GM12878 (cell line): ENCODE data around the gene ABI3. TPM values are rescaled to one million over a fixed set of nuclear protein-coding genes. Genes with fewer than 3 reads are reported as not detected.

ENCODE experiments used
- ATAC-seq: fragments of 200-7000 bp; cut with Tn5 transposase; 3 replicates; pipeline ENCODE4 v1.9.1; 2020; ENCODE audit warnings: mild to moderate bottlenecking, moderate library complexity
- BruUV-seq: library from RNA; stranded (reverse); fragments of 400-500 nt; replicated peaks from 2 replicates; lab custom pipeline; 2021; lab: Mats Ljungman, UMichigan
- CTCF ChIA-PET: fragments of 300-600 bp; sonication (Branson Sonifier 250); formaldehyde crosslinking; extraction: SDS; loops from one replicate; lab custom pipeline; 2021; ENCODE audit warnings: inconsistent platforms; lab: Yijun Ruan, JAX
- POLR2A ChIA-PET: fragments of 350-600 bp; formaldehyde crosslinking; extraction: SDS; loops from one replicate; lab custom pipeline; 2021; ENCODE audit warnings: inconsistent platforms; lab: Charles Lee
- RAD21 ChIA-PET: fragments of 300-600 bp; sonication (Branson Sonifier 250); formaldehyde crosslinking; loops from one replicate; lab custom pipeline; 2023; ENCODE audit warnings: antibody characterized with exemption; ENCODE audit not compliant: unreplicated experiment; lab: Charles Lee
- SMC1A ChIA-PET: fragments of 300-600 bp; sonication (Branson Sonifier 250); formaldehyde crosslinking; loops from one replicate; lab custom pipeline; 2023; ENCODE audit not compliant: unreplicated experiment, uncharacterized antibody; lab: Charles Lee
- DNase-seq: peaks from one replicate; pipeline ENCODE4 v3.0.0-alpha.2; 2011; ENCODE audit warnings: low read depth, low spot score
- FAIRE-seq: peaks from 3 replicates; lab custom pipeline; 2011; peaks lifted over from hg19 to GRCh38; lab: Jason Lieb, UNC
- H2AFZ ChIP-seq: 2 replicates; pipeline ENCODE4 v1.6.0; 2011; ENCODE audit warnings: low read depth, low read length, control low read depth; ENCODE audit not compliant: control insufficient read depth
- H3K27ac ChIP-seq: 2 replicates; pipeline ENCODE4 v1.5.1; 2011; ENCODE audit warnings: control low read depth; ENCODE audit not compliant: control insufficient read depth, insufficient read depth
- H3K27me3 ChIP-seq, 2 experiments: replicated peaks in 1 of 2; 2 replicates each; pipeline versions ENCODE4 v1.6.0 to v1.6.1; 2011; ENCODE audit warnings: low read length in 1 of 2; ENCODE audit not compliant: control insufficient read depth in 2 of 2, insufficient read depth in 2 of 2
- H3K36me3 ChIP-seq, 2 experiments: 2 replicates each; pipeline ENCODE4 v1.5.1; 2011; ENCODE audit warnings: low read length in 1 of 2; ENCODE audit not compliant: control insufficient read depth in 2 of 2, insufficient read depth in 2 of 2
- H3K4me1 ChIP-seq: 2 replicates; pipeline ENCODE4 v1.6.1; 2011; ENCODE audit warnings: mild to moderate bottlenecking, low read length, moderate library complexity, mixed read lengths; ENCODE audit not compliant: control insufficient read depth, insufficient read depth
- H3K4me2 ChIP-seq: 2 replicates; pipeline ENCODE4 v1.6.0; 2011; ENCODE audit warnings: control low read depth; ENCODE audit not compliant: control insufficient read depth, insufficient read depth
- H3K4me3 ChIP-seq: fragments of 200-600 bp; sonication (generic); 2 replicates; pipeline ENCODE4 v1.5.1; 2016
- H3K79me2 ChIP-seq: 2 replicates; pipeline ENCODE4 v1.6.0; 2011; ENCODE audit warnings: low read length; ENCODE audit not compliant: control insufficient read depth, insufficient read depth
- H3K9ac ChIP-seq: 2 replicates; pipeline ENCODE4 v1.8.0; 2011; ENCODE audit warnings: low read length, control low read depth, mixed read lengths; ENCODE audit not compliant: control insufficient read depth, insufficient read depth
- H3K9me3 ChIP-seq: replicated peaks from 3 replicates; pipeline ENCODE4 v1.5.1; 2011; ENCODE audit warnings: mild to moderate bottlenecking, low read length; ENCODE audit not compliant: control insufficient read depth, insufficient read depth
- H4K20me1 ChIP-seq: 2 replicates; pipeline ENCODE4 v1.6.0; 2011; ENCODE audit not compliant: control insufficient read depth, insufficient read depth
- BACH1 ChIP-seq: fragments of 450-650 bp; IDR thresholded peaks from 2 replicates; pipeline ENCODE4 v1.6.1; 2017; ENCODE audit warnings: mild to moderate bottlenecking, borderline replicate concordance
- CUX1 ChIP-seq: IDR thresholded peaks from 2 replicates; pipeline ENCODE4 v1.6.1; 2012; ENCODE audit warnings: improper control_type of control experiment, low read depth, low read length; ENCODE audit not compliant: insufficient replicate concordance
- EP300 ChIP-seq, 2 experiments: fragments of 150-350 bp in 1 of 2; IDR thresholded peaks; 2 replicates each; pipeline ENCODE4 v1.6.1; 2011 to 2012; ENCODE audit warnings: low read depth in 2 of 2, low read length in 2 of 2, borderline replicate concordance in 1 of 2, improper control_type of control experiment in 1 of 2, inconsistent platforms in 1 of 2; ENCODE audit not compliant: control insufficient read depth in 1 of 2
- MYB ChIP-seq: fragments of 150-350 bp; IDR thresholded peaks from 2 replicates; pipeline ENCODE4 v1.6.1; 2014; ENCODE audit warnings: mild to moderate bottlenecking, low read depth, low read length, borderline replicate concordance
- PAX5 ChIP-seq: IDR thresholded peaks from 2 replicates; pipeline ENCODE4 v1.6.1; 2011; ENCODE audit warnings: low read depth, low read length, borderline replicate concordance
- PML ChIP-seq: IDR thresholded peaks from 2 replicates; pipeline ENCODE4 v1.6.1; 2012; ENCODE audit warnings: low read length, inconsistent platforms
- SIX5 ChIP-seq: IDR thresholded peaks from 2 replicates; pipeline ENCODE4 v1.6.1; 2011; ENCODE audit warnings: mild to moderate bottlenecking, low read depth, low read length, moderate library complexity; ENCODE audit not compliant: severe bottlenecking
- STAT1 ChIP-seq: fragments of 450-650 bp; conservative IDR thresholded peaks from 2 replicates; pipeline ENCODE4 v1.6.1; 2014; ENCODE audit warnings: antibody characterized with exemption, mild to moderate bottlenecking
- USF1 ChIP-seq: IDR thresholded peaks from 2 replicates; pipeline ENCODE4 v1.6.1; 2011; ENCODE audit warnings: borderline replicate concordance, low read depth, mild to moderate bottlenecking, moderate library complexity, mixed read lengths, low read length; ENCODE audit not compliant: insufficient read depth; ENCODE audit errors: extremely low read length
- ZNF592 ChIP-seq: fragments of 450-650 bp; IDR thresholded peaks from 2 replicates; pipeline ENCODE4 v1.6.1; 2017; ENCODE audit warnings: mild to moderate bottlenecking, moderate library complexity
- WGBS: methylation state at CpG from one replicate; pipeline ENCODE4 v1.1.6; 2016; ENCODE audit warnings: low lambda C conversion rate; ENCODE audit not compliant: insufficient replicate concordance, insufficient coverage; ENCODE audit errors: missing lambda C conversion rate; 5-methylcytosine and 5-hydroxymethylcytosine counted together
- in situ Hi-C: fragments of 300-500 bp; cut with MboI; formaldehyde crosslinking; loops from 9 replicates; pipeline ENCODE4 v1.14.3; 2018; ENCODE audit warnings: mixed read lengths
- intact Hi-C: fragments of 100-400 bp; cut with micrococcal nuclease; formaldehyde crosslinking; loops from one replicate; pipeline ENCODE4 v1.14.2; 2022; ENCODE audit not compliant: unreplicated experiment
- polyA plus RNA-seq, 11 experiments: library from polyadenylated mRNA; depleted of rRNA in 4 of 11; unstranded in 6 of 11; stranded (reverse) in 5 of 11; fragments of >200 nt; fragmentation: Nextera tagmentation in 4 of 11; fragmentation: Illumina TruSeq in 1 of 11; extraction: Ambion mirVana in 4 of 11; extraction: Trizol in 1 of 11; gene quantifications; 1 replicate in 1 of 11; 2 replicates in 10 of 11; pipeline versions ENCODE4 v1.2.1 to v1.2.3, GENCODE V29; 2011 to 2016; ENCODE audit warnings: inconsistent platforms in 2 of 11, missing spikeins in 2 of 11, low read depth in 1 of 11
- total RNA-seq, 4 experiments: library from RNA; depleted of rRNA in 3 of 4; stranded (reverse); fragments of >200 nt in 3 of 4; fragmentation: Illumina TruSeq in 1 of 4; extraction: Trizol in 1 of 4; gene quantifications; 2 replicates each; pipeline versions ENCODE4 v1.2.1 to v1.2.3, GENCODE V29; 2013 to 2021

Gene ABI3
- total and polyA plus RNA-seq, 10 of the 15 experiments (the other 5 are each of a cell fraction or from before 2014, with no cell fraction given): 13.4 to 109 (median 51.1) TPM

- no peaks in the 10 kb centered on the region; the same call in none of the 2 replicates for H3K79me2 ChIP-seq
- BruUV-seq: no TSS peak
- in situ Hi-C loops: loop anchor here (10.0 kb wide), 1 partner anchor 48 kb away; no protein-coding TSS in a partner anchor
- ChIA-PET CTCF (interaction anchor here (0.8 to 2.8 kb wide), 11 partner anchors 8 to 70 kb away, joined by 3 to 22 read pairs (median 8); partner anchors contain the start of genes ABI3 and GNGT2), RAD21 (interaction anchor here (1.1 to 2.3 kb wide), 3 partner anchors 29 to 40 kb away, joined by 3 to 13 read pairs (median 6); no protein-coding TSS in a partner anchor), POLR2A (interaction anchor here (1.7 kb wide), 1 partner anchor 31 kb away, joined by 7 read pairs; no protein-coding TSS in a partner anchor), SMC1A (interaction anchor here (1.1 to 16.8 kb wide), 5 partner anchors 11 to 43 kb away, joined by 3 to 354 read pairs (median 11); no protein-coding TSS in a partner anchor)
- peak overlapping the region; percentile 62 for H3K4me2 ChIP-seq
- no peak overlapping the region for H3K9ac ChIP-seq
- H3K9me3 ChIP-seq: no peaks in the 10 kb centered on the region
- 16% methylated on average over 9 of the region's 9 CpGs for WGBS
- DNase-seq (no peak), ATAC-seq (no peak), FAIRE-seq (no peak)
- H3K4me3 ChIP-seq: no peak overlapping the region
- intact Hi-C loops: no loop called here
- no peak overlapping the region for H2AFZ ChIP-seq
- peaks cover 46% of the 10 kb centered on the region for H3K4me1 ChIP-seq
- H4K20me1 ChIP-seq: 0 out of 2 replicates have a peak, but pooled peaks cover 7% of the 10 kb centered on the region
- H3K27me3 ChIP-seq: no peaks in the 10 kb centered on the region
- no peak overlapping the region for H3K27ac ChIP-seq
- peaks cover 6 to 17% of the 10 kb centered on the region in 2 experiments for H3K36me3 ChIP-seq
- TF ChIP-seq EP300 (IDR thresholded peaks at IDR 0.05; ENCODE audit: borderline replicate concordance in 1 of 2, control insufficient read depth in 1 of 2, low read depth in 2 of 2, low read length in 2 of 2) (no peak), MYB (no peak), BACH1 (no peak), ZNF592 (no peak), CUX1 (no peak), PAX5 (no peak), STAT1 (no peak), USF1 (no peak), PML (peak; percentile 47; the same call in 1 of the 2 replicates), SIX5 (no peak)
Observed at GRCh38 chr17:49223168-49223516, 12.6 kb downstream of the ABI3 start.
